Stimulated activated CD4-positive, alpha-beta T cell treated with anti-CD3 and anti-CD28 coated beads, Interleukin-1b, Interleukin-23, amount 100 ng/mL, for 1 hour (primary cell): ENCODE data around the gene SBF2.
"Not testable (repeated sequence)": the region's sequence is repeated elsewhere in the genome, so short reads cannot be mapped to it uniquely, and the experiment has no call there.

Experiments used
- DNase-seq, 2 donors: peaks; one replicate each; pipeline ENCODE4 v3.0.0-alpha.2; 2020; ENCODE audit warnings: low read depth in 2 of 2

Gene SBF2

GRCh38 chr11:9956483-9956882 lies 337.5 kb downstream of the SBF2 start:
- no peak for DNase-seq

DNA sequence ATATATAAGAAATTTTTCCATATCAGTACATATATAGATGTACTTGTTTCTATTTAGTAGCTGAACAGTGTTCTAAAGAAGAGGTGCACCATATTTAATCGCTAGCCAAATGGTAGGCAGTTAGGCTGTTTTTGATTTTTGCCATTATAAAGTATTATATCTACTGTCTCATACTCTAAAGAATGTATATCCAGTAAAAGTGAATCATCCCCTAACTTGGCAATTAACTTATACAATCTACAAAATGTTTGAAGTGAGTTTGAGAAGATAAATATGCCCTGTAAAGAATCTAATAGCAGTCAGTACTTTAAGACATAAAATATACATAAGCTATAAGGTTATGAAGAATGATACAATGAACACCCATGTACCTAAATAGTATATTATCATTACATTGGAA lies 338.6 kb downstream of the SBF2 start:
- DNase-seq: no peak

GRCh38 chr11:9953994-9954626 lies 339.9 kb downstream of the SBF2 start:
- no peak for DNase-seq

GRCh38 chr11:9952511-9953196 lies 341.4 kb downstream of the SBF2 start:
- no peak for DNase-seq

DNA sequence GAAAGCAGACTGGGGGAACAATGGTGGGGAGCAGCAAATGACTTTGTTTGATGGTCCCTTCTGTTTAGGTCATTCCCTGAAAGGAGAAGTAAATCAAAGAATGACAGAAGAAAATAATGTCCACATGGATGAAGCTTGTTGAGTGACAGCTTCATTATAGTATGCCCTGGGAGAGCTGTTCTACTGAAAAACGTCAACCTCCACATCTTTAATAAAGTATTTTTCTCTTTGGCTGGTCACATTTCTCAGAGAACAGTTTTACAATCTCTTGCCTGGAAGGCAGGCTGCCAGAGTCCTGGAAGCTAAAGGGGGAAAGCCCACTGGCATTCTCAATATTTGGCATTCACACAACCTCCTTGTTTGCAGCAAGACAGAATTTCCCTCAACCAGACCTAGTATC lies 342.2 kb downstream of the SBF2 start:
- DNase-seq: no peak

DNA sequence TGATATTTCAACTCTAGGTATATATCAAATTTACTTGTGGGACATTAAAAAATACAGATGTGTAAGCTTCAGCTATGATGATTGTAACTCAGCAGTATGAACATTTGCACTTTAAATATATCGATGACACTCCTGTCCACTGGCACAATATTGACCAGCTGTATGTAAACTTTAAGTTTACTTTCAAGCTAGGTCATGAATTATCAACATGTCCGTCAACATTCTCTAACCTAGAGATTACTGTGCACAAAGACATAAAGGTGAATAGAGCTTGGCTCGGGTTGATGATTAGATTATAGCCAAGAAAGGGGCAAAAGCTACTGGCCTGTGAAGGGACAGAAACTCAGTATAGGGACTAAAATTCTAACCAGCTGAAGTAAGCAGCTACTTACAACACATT lies 343.6 kb downstream of the SBF2 start:
- no peak for DNase-seq

- no peak for DNase-seq
These were observed 346.7 kb downstream of the SBF2 start for GRCh38 chr11:9947231-9947864.

- DNase-seq: not testable (repeated sequence)
These were observed 348.3 kb downstream of the SBF2 start for GRCh38 chr11:9945680-9946079.

DNA sequence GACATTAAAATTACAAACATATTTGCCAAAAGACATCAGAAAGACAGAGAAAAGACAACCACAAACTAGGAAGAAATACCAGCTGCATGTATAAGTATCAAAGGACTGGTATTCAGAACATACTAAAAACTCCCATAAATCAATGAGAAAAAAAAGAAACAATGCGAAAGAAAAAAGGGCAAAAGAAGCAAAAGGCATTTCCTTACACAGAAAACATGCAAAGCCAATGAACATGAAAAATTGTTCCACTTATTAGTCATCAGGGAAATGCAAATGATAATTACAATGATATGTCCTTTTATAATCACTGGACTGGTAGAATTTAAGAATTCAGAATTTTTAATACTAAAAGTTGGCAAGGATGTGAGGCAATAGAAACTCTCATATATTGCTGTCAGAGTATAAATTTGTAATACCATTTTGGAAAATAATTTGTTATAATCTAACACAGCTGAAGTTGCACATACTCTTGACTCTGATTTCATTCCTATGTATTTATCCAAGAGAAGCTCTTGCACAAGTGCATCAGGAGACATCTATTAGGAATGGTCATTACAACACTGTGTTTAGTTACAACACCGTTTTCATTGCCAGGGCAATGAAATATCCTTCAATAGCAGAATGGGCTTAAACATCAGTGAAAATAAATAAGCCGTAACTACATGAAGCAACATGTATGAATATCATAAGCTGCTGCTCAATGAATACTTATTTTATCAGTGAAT lies 350.5 kb downstream of the SBF2 start:
- no peak for DNase-seq

GRCh38 chr11:9941991-9942390 lies 352.0 kb downstream of the SBF2 start:
- no peak for DNase-seq

- DNase-seq: not testable (repeated sequence)
These were observed 354.9 kb downstream of the SBF2 start for GRCh38 chr11:9939150-9939549.

GRCh38 chr11:9936754-9937153 lies 357.3 kb downstream of the SBF2 start:
- no peak for DNase-seq

DNA sequence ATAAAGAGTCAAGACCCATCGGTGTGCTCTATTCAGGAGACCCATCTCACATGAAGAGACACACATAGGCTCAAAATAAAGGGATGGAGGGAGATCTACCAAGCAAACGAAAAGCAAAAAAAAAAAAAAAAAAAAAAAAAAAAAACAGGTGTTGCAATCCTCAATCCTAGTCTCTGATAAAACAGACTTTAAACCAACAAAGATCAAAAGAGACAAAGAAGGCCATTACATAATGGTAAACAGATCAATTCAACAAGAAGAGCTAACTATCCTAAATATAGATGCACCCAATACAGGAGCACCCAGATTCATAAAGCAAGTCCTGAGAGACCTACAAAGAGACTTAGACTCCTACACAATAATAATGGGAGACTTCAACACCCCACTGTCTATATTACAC lies 361.2 kb downstream of the SBF2 start:
- DNase-seq: not testable (repeated sequence)

- not testable (repeated sequence) for DNase-seq
These were observed 363.3 kb downstream of the SBF2 start for GRCh38 chr11:9930562-9931331.

DNA sequence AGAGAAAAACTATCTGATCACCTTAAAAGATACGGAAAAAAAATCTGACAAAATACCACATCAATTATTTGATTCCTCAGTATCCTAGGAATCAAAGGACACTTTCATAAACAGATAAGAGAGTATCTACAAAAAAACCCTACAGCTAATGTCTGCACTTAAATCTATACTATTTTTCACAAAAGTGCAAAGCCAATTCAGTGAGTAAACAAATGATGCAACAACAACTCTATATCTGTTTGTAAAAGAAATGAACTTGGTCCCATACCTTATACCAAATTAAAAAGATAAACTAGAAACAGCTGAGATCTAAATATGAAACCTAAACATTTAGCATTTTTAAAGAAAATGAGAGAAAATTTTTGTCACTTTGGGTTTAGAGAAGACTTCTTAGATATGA lies 366.3 kb downstream of the SBF2 start:
- no peak for DNase-seq

GRCh38 chr11:9923280-9923679 lies 370.7 kb downstream of the SBF2 start:
- DNase-seq: no peak

GRCh38 chr11:9922806-9923205 lies 371.2 kb downstream of the SBF2 start:
- no peak for DNase-seq

DNA sequence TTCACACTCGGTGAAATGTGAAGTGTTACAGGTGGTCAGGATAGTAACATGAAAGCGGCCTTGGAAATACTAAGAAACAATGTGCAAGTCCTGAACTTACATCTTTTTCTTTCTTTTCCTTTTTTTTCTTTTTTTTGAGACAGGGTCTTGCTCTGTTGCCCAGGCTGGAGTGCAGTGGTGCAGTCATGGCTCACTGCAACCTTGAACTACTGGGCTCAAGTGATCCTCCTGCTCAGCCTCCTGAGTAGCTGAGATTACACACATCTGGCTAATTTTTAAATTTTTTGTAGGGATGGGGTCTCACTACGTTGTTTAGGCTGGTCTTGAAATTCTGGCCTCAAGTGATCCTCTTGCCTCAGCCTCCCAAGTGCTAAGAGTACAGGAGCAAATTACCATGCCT lies 377.5 kb downstream of the SBF2 start:
- DNase-seq: no peak

DNA sequence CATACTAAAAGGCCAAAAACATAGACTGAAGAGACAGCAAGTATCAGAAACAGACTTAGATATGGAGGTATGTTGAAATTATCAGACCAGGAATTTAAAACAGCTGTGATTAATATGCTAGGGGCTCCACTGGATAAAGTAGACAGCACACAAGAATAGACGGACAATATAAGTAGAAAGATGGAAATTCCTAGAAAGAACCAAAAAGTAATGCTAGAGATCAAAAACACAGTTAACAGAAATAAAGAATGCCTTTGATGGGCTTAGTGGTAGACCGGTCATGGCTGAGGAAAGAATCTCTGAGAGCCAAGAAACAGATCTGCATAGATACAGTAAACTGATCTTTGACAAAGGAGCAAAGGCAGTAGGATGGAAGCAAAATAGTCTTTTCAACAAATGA lies 380.0 kb downstream of the SBF2 start:
- DNase-seq: no peak

- DNase-seq: no peak
These were observed 387.8 kb downstream of the SBF2 start for GRCh38 chr11:9905960-9906791.

DNA sequence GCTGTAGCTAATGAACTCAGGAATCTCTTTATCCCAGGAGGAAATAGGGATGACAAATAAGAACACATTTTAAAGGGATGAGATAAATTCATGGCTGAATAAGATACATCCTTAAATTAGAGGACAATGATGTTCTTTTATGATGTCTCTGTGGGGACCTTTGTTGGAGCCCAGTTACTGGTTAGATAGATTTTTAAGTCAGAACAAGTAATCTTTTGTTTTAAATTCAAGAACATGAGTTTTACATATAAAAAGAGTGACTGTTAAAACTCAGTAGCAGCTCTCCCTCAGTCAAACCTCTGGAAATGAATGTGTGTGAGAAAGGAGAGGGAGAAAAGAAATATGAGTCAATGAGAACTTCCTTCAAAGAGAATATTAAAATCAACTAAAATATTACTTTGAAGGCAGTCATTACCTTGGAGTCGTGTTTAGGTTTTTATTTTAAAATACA lies 388.5 kb downstream of the SBF2 start:
- DNase-seq: no peak
